HepG2 (cell line): Measurements from ENCODE around the gene DAD1. TPM values are rescaled to one million over a fixed set of nuclear protein-coding genes. Genes with fewer than 3 reads are reported as not detected.

Experiments used
- AFF4 ChIP-seq: sonication (generic); formaldehyde crosslinking; IDR thresholded peaks from 2 replicates; pipeline ENCODE4 v1.4.0; 2020; ENCODE audit warnings: missing genetic modification reagents
- ATF5 ChIP-seq: sonication (generic); formaldehyde crosslinking; IDR thresholded peaks from 2 replicates; pipeline ENCODE4 v1.4.0; 2020; ENCODE audit warnings: mild to moderate bottlenecking, low read depth, missing genetic modification reagents
- CEBPZ ChIP-seq: IDR thresholded peaks from 2 replicates; pipeline ENCODE4 v1.6.1; 2012; ENCODE audit warnings: low read length, improper control_type of control experiment
- ELK4 ChIP-seq: sonication (generic); formaldehyde crosslinking; IDR thresholded peaks from 2 replicates; pipeline ENCODE4 v1.9.0; 2021; ENCODE audit warnings: missing genetic modification reagents, borderline replicate concordance
- ETV5 ChIP-seq: IDR thresholded peaks from 2 replicates; pipeline ENCODE4 v1.6.1; 2018; ENCODE audit warnings: missing biosample characterization, missing genetic modification reagents, inconsistent platforms, borderline replicate concordance
- LCORL ChIP-seq, 2 experiments: fragments of 450-650 bp in 1 of 2; sonication (generic) in 1 of 2; formaldehyde crosslinking in 1 of 2; IDR thresholded peaks; 2 replicates each; pipeline versions ENCODE4 v1.5.0 to v1.6.1; 2017 to 2020; ENCODE audit warnings: antibody characterized with exemption in 1 of 2, missing genetic modification reagents in 1 of 2
- MED8 ChIP-seq: sonication (generic); formaldehyde crosslinking; IDR thresholded peaks from 2 replicates; pipeline ENCODE4 v1.8.1; 2023; ENCODE audit warnings: mild to moderate bottlenecking, missing genetic modification reagents; ENCODE audit not compliant: insufficient replicate concordance
- PITX1 ChIP-seq: sonication (generic); formaldehyde crosslinking; IDR thresholded peaks from 2 replicates; pipeline ENCODE4 v1.5.1; 2020; ENCODE audit warnings: mild to moderate bottlenecking, missing genetic modification reagents
- RAD51 ChIP-seq: fragments of 450-650 bp; IDR thresholded peaks from 2 replicates; pipeline ENCODE4 v1.6.1; 2016; ENCODE audit warnings: borderline replicate concordance
- SMAD3 ChIP-seq: sonication (generic); formaldehyde crosslinking; IDR thresholded peaks from 2 replicates; pipeline ENCODE4 v1.4.0; 2020; ENCODE audit warnings: missing genetic modification reagents
- TRIM24 ChIP-seq: sonication (generic); formaldehyde crosslinking; IDR thresholded peaks from 2 replicates; pipeline ENCODE4 v1.8.0; 2022; ENCODE audit warnings: mild to moderate bottlenecking, missing genetic modification reagents
- ZKSCAN5 ChIP-seq: sonication (generic); formaldehyde crosslinking; IDR thresholded peaks from 2 replicates; pipeline ENCODE4 v1.5.1; 2020; ENCODE audit warnings: mild to moderate bottlenecking, missing genetic modification reagents
- ZNF10 ChIP-seq: sonication (generic); formaldehyde crosslinking; IDR thresholded peaks from 2 replicates; pipeline ENCODE4 v1.4.0; 2020; ENCODE audit warnings: mild to moderate bottlenecking, low read depth, missing genetic modification reagents, borderline replicate concordance
- ZNF180 ChIP-seq: sonication (generic); formaldehyde crosslinking; IDR thresholded peaks from 2 replicates; pipeline ENCODE4 v1.4.0; 2020; ENCODE audit warnings: low read depth, missing genetic modification reagents, borderline replicate concordance
- ZNF501 ChIP-seq: sonication (generic); formaldehyde crosslinking; IDR thresholded peaks from 2 replicates; pipeline ENCODE4 v1.5.1; 2020; ENCODE audit warnings: mild to moderate bottlenecking, moderate library complexity, missing genetic modification reagents
- ZNF549 ChIP-seq: sonication (generic); formaldehyde crosslinking; IDR thresholded peaks from 2 replicates; pipeline ENCODE4 v1.5.0; 2020; ENCODE audit warnings: missing genetic modification reagents
- ZNF576 ChIP-seq: sonication (generic); formaldehyde crosslinking; IDR thresholded peaks from 2 replicates; pipeline ENCODE4 v1.4.0; 2020; ENCODE audit warnings: mild to moderate bottlenecking, missing genetic modification reagents
- ZNF790 ChIP-seq: sonication (generic); formaldehyde crosslinking; IDR thresholded peaks from 2 replicates; pipeline ENCODE4 v1.8.0; 2022; ENCODE audit warnings: missing genetic modification reagents, mild to moderate bottlenecking, borderline replicate concordance
- polyA plus RNA-seq, 8 experiments: library from polyadenylated mRNA; depleted of rRNA in 3 of 8; stranded (reverse) in 7 of 8; unstranded in 1 of 8; fragments of >200 nt; fragmentation: Illumina TruSeq in 4 of 8; extraction: Trizol in 4 of 8; gene quantifications; 2 replicates each; pipeline versions ENCODE4 v1.2.1 to v1.2.3, GENCODE V29; 2011 to 2016; ENCODE audit warnings: low read depth in 4 of 8, missing spikeins in 1 of 8, mixed read lengths in 1 of 8; ENCODE audit not compliant: insufficient read depth in 1 of 8
- total RNA-seq, 5 experiments: library from RNA; depleted of rRNA; stranded (reverse); fragments of >200 nt; fragmentation: Illumina TruSeq; extraction: Trizol; gene quantifications; 2 replicates each; pipeline ENCODE4 v1.2.3, GENCODE V29; 2016; ENCODE audit warnings: low read depth in 1 of 5

Gene DAD1
- total and polyA plus RNA-seq, 2 of the 13 experiments (the other 11 are each of a cell fraction or from before 2014, with no cell fraction given) = 558 to 626 TPM

- TF ChIP-seq ZKSCAN5 (CRISPR knock-in tag) = no peak
- no peak for TF ChIP-seq ZNF10
- TF ChIP-seq TRIM24 (CRISPR knock-in tag) = no peak
- TF ChIP-seq RAD51 = no peak
- TF ChIP-seq ATF5 (CRISPR knock-in tag) = no peak
- TF ChIP-seq ETV5 (CRISPR knock-in tag) = no peak
- TF ChIP-seq ZNF790 (CRISPR knock-in tag) = no peak
- no peak for TF ChIP-seq ZNF180 (CRISPR knock-in tag)
- TF ChIP-seq ELK4 (CRISPR knock-in tag) = no peak
- TF ChIP-seq SMAD3 (CRISPR knock-in tag) = no peak
- no peak for TF ChIP-seq LCORL (IDR thresholded peaks at IDR 0.05)
- TF ChIP-seq LCORL (CRISPR knock-in tag; IDR thresholded peaks at IDR 0.05) = no peak
- TF ChIP-seq ZNF549 (CRISPR knock-in tag) = no peak
- TF ChIP-seq ZNF576 (CRISPR knock-in tag) = no peak
- no peak for TF ChIP-seq MED8 (CRISPR knock-in tag)
- TF ChIP-seq ZNF501 (CRISPR knock-in tag) = peak; percentile 65
- TF ChIP-seq AFF4 (CRISPR knock-in tag) = no peak
- no peak for TF ChIP-seq CEBPZ
- TF ChIP-seq PITX1 (CRISPR knock-in tag) = no peak
Measured at GRCh38 chr14:22558221-22558913, 30.7 kb downstream of the DAD1 start (continued).
